Endothelial cell (in vitro differentiated cells): ENCODE results near the gene CSF2RB. TPM values are rescaled to one million over a fixed set of nuclear protein-coding genes. Genes with fewer than 3 reads are reported as not detected.

Source experiments
- DNase-seq: peaks from one replicate; pipeline ENCODE4 v3.0.0; 2021; ENCODE audit warnings: low spot score
- H3K27ac Mint-ChIP-seq: one replicate; pipeline ENCODE4 v1.8.0; 2021; ENCODE audit warnings: mixed read lengths, inconsistent platforms; ENCODE audit not compliant: unreplicated experiment
- H3K27me3 Mint-ChIP-seq: one replicate; pipeline ENCODE4 v1.8.0; 2021; ENCODE audit warnings: mild to moderate bottlenecking, moderate library complexity, mixed read lengths, inconsistent platforms; ENCODE audit not compliant: unreplicated experiment
- H3K36me3 Mint-ChIP-seq: one replicate; pipeline ENCODE4 v1.8.0; 2021; ENCODE audit warnings: mild to moderate bottlenecking, low read depth, mixed read lengths, inconsistent platforms; ENCODE audit not compliant: unreplicated experiment
- H3K4me1 Mint-ChIP-seq: one replicate; pipeline ENCODE4 v1.8.0; 2021; ENCODE audit warnings: mild to moderate bottlenecking, mixed read lengths, inconsistent platforms; ENCODE audit not compliant: unreplicated experiment
- H3K4me3 Mint-ChIP-seq: one replicate; pipeline ENCODE4 v1.8.0; 2021; ENCODE audit warnings: mild to moderate bottlenecking, mixed read lengths, inconsistent platforms; ENCODE audit not compliant: unreplicated experiment
- H3K9me3 Mint-ChIP-seq: one replicate; pipeline ENCODE4 v1.8.0; 2021; ENCODE audit warnings: mixed read lengths, inconsistent platforms; ENCODE audit not compliant: unreplicated experiment
- total RNA-seq: library from RNA; stranded (reverse); fragmentation: NEBNext Ultra II Directional; extraction: Animal tissue kit (Norgen Biotek cat#: 25700); gene quantifications from one replicate; pipeline ENCODE4 v1.2.1, GENCODE V29; 2021; ENCODE audit not compliant: unreplicated experiment
- TF ChIP-seq, protein P1 (sequence below): fragments of 200-600 bp; sonication (generic); IDR thresholded peaks from one replicate; pipeline ENCODE4 v1.5.0; 2021; ENCODE audit warnings: antibody characterized with exemption; ENCODE audit not compliant: unreplicated experiment

CSF2RB gene
- total RNA-seq, 1 donor from 2014 or later, result 12.0 TPM

DNA sequence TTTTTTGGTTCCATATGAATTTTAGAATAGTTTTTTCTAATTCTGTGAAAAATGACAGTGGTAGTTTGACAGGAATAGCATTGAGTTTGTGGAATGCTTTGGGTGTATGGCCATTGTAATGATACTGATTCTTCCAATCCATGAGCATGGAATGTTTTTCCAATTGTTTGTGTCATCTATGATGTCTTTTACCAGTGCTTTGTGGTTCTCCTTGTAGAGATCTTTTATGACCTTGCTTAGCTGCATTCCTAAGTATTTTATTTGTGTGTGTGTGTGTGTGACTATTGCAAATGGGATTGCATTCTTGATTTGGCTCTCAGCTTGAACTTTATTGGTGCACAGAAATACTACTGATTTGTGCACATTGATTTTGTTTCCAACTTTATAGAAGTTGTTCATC, 3.0 kb upstream of the CSF2RB start:
- Mint-ChIP-seq H3K9me3 (no peaks in the 10 kb centered on the region), H3K27me3 (peaks cover 11% of the 10 kb centered on the region), H3K27ac (no peak overlapping the region), H3K4me3 (no peak overlapping the region), H3K4me1 (peaks cover 35% of the 10 kb centered on the region), H3K36me3 (no peaks in the 10 kb centered on the region)
- TF ChIP-seq, protein P1, sequence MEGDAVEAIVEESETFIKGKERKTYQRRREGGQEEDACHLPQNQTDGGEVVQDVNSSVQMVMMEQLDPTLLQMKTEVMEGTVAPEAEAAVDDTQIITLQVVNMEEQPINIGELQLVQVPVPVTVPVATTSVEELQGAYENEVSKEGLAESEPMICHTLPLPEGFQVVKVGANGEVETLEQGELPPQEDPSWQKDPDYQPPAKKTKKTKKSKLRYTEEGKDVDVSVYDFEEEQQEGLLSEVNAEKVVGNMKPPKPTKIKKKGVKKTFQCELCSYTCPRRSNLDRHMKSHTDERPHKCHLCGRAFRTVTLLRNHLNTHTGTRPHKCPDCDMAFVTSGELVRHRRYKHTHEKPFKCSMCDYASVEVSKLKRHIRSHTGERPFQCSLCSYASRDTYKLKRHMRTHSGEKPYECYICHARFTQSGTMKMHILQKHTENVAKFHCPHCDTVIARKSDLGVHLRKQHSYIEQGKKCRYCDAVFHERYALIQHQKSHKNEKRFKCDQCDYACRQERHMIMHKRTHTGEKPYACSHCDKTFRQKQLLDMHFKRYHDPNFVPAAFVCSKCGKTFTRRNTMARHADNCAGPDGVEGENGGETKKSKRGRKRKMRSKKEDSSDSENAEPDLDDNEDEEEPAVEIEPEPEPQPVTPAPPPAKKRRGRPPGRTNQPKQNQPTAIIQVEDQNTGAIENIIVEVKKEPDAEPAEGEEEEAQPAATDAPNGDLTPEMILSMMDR, result no peak
- DNase-seq, result no peak

DNA sequence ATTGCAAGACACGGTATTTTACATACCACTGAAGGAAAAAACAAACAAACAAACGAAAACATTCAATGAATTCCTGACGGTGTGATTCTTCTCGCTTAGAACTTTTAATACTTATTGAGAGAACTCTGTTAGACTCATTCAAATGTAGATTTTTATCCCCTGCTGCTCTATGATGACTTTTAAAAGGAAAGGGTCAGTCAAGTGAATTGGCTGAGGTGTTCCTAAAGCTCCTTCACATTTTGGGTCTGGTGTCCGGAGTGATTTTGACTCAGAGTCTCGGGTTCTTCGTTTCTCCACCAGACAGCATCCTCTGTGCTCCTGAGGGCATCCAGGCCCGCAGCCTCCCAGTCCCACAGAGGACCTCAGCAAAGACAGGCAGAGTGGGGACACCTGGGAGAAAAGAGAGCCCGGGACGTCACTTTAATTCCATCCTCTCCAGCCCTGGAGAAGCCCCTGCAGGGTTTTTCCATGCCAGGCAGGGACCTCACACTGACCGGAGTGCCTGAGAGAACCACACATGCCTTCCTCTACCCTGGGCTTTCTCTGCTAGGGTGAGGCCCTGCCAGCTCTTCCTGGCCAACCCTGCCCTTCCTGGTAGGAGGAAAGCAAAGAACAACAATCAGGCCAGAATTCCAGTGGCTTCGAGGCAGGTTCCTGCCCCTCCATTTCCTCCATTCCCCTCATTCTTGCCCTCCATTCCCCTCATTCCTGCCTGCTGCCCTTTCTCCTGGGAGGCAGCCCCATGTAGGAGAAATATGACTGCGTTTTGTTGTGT, 1.4 kb upstream of the CSF2RB start:
- H3K27ac Mint-ChIP-seq, result no peak overlapping the region

DNA sequence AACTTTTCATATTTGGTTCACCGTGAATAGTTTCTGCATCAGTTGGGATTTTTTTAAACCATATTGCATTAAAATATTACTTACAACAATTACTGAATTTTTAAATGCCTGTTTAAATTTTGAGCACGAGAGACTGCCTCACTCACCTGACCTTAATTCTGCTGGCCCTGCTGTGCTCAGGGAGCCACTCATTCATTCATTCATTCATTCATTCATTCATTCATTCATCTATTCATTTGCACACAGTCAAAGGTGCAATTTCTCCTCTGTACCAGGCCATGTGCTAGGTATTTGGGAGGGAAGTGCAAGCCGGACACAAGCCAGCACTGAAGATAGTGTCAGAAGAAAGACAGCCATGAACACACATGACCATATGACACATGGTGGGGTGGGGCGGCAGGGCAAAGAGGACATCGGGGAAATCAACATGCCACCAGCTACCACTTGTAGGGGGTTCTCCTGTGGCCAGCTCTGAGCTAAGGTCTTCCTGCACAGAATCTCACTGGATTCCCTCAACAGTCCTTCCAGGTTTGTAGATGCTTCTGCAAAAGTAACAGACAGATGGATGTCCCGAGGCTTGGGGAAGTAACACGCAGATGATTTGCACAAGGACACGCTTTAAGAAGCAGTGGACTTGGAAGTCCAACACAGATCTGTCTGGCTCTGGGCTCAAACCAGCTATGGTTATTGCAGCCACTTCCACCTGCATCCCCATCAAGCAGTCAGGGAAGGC, 568 bp upstream of the CSF2RB start:
- H3K27me3 Mint-ChIP-seq, result peaks cover 11% of the 10 kb centered on the region
- TF ChIP-seq, protein P1, result no peak
- peak overlapping the region; percentile 80 for H3K27ac Mint-ChIP-seq
- H3K4me1 Mint-ChIP-seq, result peaks cover 35% of the 10 kb centered on the region
- no peaks in the 10 kb centered on the region for H3K9me3 Mint-ChIP-seq
- H3K36me3 Mint-ChIP-seq, result no peaks in the 10 kb centered on the region
- DNase-seq, result no peak
- no peak overlapping the region for H3K4me3 Mint-ChIP-seq

More for the DNA sequence above, 1.4 kb upstream of the CSF2RB start:
- peaks cover 35% of the 10 kb centered on the region for H3K4me1 Mint-ChIP-seq
- H3K9me3 Mint-ChIP-seq, result no peaks in the 10 kb centered on the region
- no peak for DNase-seq
- H3K36me3 Mint-ChIP-seq, result no peaks in the 10 kb centered on the region
- TF ChIP-seq, protein P1, result no peak
- H3K27me3 Mint-ChIP-seq, result peaks cover 11% of the 10 kb centered on the region
- no peak overlapping the region for H3K4me3 Mint-ChIP-seq

DNA sequence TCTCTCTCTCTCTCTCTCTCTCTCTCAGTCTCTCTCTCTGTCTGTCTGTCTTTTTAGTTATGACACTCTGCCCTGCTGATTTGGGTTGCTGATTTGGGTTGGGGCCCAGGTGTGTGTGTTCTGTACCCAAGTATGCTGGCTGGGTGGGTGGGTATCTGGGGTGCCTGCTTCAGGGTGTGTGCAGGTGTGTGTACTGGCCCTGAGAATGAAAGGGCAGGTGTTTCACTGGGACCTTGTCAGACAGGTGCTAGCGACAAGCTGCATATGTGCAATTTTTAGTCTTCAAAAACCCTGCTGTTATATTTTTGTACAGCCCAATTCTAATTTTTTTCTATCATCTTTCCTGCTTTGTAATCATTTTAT, 943 bp downstream of the CSF2RB start:
- Mint-ChIP-seq H3K27ac (peak overlapping the region; percentile 67), H3K4me1 (peaks cover 35% of the 10 kb centered on the region), H3K4me3 (peak overlapping the region; percentile 85), H3K27me3 (peaks cover 11% of the 10 kb centered on the region), H3K9me3 (no peaks in the 10 kb centered on the region), H3K36me3 (no peaks in the 10 kb centered on the region)
- DNase-seq, result no peak
- TF ChIP-seq, protein P1, result no peak

DNA sequence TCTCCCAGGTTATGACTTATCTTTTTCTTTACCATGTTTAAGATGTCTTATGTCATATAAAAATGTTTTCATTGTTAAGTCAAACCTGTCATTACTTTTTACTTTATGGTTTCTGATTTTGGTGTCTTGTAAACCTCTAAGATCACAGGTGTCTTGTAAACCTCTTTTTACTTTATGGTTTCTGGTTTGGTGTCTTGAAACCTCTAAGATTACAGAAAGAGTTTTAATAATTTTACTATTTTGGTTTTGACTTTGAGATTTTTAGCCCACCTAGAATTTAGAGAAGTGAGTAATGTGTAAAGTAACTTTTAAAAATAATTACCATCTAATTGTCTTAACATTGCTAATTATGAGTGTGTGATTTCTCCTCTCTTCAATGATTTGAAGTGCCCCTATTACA, 2.6 kb downstream of the CSF2RB start:
- Mint-ChIP-seq H3K36me3 (peaks cover 3% of the 10 kb centered on the region), H3K4me3 (no peak overlapping the region), H3K4me1 (peaks cover 38% of the 10 kb centered on the region), H3K9me3 (peaks cover 3% of the 10 kb centered on the region), H3K27me3 (peaks cover 11% of the 10 kb centered on the region), H3K27ac (no peak overlapping the region)
- TF ChIP-seq, protein P1, result no peak
- DNase-seq, result no peak
